Measurements from ENCODE around the gene EXO1.
"Not testable (repeated sequence)": the region's sequence is repeated elsewhere in the genome, so short reads cannot be mapped to it uniquely, and the experiment has no call there.

EXO1 gene

GRCh38 chr1:241837416-241837815 lies 10.6 kb upstream of the EXO1 start:
- DNase-seq, result no peak

DNA sequence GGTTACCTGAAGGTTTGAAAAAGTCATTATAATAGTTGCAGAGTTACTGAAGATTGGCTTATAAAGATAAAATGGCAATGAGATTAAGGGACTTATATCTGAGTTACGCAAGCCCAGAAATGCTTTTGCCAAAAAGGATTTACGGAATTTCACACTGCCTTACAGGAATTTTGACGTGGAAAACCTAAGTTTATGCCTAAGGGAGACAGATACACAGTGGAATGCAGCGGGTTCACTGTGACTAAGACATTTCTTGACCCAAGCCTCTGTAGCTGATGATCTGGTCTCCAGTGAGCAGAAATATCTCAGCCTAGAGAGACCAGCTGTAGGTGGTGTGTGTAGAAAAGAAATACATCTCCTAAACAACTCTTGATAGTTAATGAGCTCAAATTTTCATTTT lies 10.1 kb upstream of the EXO1 start:
- DNase-seq, result no peak

- DNase-seq, result no peak
These were observed 9.1 kb upstream of the EXO1 start for GRCh38 chr1:241838897-241839296.

GRCh38 chr1:241839369-241839979 lies 8.5 kb upstream of the EXO1 start:
- DNase-seq, result no peak

DNA sequence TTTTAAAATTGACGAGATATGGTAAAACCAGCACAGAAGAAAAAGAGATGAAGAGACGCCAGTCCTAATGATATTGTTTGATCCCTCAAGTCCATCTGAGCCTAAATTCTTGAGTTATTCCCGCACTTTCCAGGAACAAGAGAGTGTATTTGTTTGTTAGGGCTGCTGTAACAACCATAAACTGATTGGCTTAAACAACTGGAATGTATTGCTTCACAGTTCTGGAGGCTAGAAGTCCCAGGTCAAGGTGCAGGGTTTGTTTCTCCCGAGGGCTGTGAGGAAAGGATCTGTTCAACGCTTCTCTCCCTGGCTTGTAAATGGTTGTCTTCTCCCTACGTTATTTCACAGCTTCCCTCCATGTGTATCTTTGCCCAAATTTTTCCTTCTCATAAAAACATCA lies 7.8 kb upstream of the EXO1 start:
- no peak for DNase-seq

DNA sequence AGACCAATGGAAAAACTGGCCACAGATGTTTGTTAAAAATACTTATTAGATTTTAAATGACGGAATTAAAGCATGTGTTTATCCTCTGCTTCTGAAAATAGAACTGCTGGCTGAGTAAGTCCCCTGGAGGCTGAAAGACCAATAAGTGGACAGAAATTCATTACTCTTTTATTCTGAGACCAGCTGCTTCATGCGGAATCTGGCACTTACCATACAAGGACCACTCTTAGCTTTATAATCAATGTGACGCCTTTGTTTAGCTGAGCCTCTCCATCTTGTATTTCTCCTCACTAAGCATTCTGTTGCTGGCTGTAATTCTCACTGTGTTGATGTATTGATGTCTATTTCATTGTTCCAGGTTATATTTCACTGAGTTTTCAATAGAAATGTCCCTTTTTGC lies 6.3 kb upstream of the EXO1 start:
- DNase-seq, result no peak

DNA sequence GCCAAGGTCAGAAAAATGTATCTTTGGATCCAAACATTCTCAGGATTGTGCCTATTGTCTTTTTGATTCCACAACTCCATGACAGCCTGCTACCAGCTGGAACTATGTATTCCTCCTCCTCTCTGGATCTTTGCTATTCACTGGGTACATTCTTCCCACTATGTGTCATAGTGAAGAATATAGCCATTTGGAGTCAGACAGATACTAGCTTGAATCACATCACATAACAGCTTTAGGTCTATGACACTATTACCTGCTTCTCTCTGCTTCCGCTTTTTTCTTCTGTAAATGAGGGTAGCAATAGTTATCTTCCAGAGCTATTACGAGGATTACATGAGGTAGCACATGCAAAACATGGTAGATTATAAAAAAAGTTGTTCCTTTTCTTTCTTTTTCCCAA lies 5.4 kb upstream of the EXO1 start:
- no peak for DNase-seq

DNA sequence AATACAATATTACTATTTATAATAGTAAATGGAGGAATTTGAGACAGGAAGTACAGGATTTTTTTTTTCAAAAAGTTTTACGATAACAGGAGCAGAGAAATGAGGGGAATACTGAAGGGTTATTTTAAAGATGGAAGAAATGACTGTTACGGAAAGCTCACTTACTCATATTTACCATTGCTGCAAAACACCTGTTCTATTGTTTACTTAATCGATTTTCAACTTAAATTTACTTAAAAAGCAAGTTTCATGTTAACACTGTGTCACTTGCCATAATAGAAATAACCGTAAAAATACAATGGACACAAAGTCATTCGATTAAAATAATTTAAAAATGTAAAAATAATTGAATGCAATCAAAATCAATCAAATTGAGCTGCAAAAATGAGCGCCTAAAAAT lies 3.4 kb upstream of the EXO1 start:
- DNase-seq, result no peak

DNA sequence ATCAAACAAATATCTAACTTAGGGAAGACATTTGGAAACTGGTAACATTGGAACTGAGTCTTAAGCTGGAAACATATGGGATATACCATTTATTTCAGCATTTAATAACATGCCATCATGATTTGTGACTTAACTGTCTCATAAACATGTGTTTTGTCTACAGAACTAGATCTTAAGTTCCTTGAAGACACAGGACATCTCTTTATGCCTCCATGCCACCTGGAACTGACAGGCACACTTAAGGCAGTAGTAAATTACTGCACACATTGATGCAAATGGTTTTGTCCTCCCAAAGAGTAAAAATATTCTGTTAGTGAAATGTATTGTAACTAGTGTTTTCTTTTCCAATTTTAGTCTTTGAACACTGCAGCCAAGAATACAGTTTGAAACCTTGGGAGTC lies 1.6 kb upstream of the EXO1 start:
- no peak for DNase-seq

GRCh38 chr1:241846862-241847539 lies 1.0 kb upstream of the EXO1 start:
- no peak for DNase-seq

GRCh38 chr1:241847540-241847795 lies 536 bp upstream of the EXO1 start:
- DNase-seq, result no peak

DNA sequence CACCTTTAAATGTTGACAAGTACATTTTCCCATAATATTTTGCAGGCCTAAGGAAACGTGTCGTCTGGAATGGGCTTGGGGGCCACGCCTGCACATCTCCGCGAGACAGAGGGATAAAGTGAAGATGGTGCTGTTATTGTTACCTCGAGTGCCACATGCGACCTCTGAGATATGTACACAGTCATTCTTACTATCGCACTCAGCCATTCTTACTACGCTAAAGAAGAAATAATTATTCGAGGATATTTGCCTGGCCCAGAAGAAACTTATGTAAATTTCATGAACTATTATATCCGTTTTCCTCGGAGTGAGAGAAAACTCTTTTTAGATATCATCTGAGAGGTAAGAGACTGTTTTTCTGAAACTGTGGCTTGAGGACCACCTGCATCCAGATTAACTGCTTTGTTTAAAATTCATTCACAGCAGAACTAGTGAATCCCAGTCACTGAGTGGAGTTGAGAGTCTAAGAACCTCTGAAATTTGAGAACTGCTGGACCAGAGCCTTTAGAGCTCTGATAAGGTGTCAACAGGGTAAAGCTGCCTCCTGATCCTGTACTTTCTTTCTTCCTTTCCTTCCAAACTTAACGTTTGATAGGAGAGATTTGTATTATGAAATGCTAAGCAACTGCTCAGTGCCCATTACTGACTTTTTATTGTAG lies 811 bp downstream of the EXO1 start:
- DNase-seq, result no peak

GRCh38 chr1:241849345-241849695 lies 1.3 kb downstream of the EXO1 start:
- DNase-seq, result no peak

DNA sequence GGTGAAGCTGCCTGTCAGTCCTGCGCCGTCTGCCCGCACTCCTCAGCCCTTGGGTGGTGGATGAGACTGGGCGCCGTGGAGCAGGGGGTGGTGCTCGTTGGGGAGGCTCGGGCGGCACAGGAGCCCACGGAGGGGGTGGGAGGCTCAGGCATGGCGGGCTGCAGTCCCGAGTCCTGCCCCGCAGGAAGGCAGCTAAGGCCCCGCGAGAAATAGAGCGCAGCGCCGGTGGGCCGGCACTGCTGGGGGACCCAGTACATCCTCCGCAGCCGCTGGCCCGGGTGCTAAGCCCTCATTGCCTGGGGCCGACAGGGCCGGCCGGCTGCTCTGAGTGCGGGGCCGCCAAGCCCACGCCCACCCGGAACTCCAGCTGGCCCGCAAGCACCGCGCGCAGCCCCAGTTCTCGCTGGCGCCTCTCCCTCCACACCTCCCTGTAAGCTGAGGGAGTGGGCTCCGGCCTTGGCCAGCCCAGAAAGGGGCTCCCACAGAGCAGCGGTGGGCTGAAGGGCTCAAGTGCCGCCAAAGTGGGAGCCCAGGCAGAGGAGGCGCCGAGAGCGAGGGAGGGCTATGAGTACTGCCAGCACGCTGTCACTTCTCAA lies 7.6 kb downstream of the EXO1 start:
- not testable (repeated sequence) for DNase-seq

- no peak for DNase-seq
These were observed 9.1 kb downstream of the EXO1 start for GRCh38 chr1:241857131-241857530.

GRCh38 chr1:241860922-241861321 lies 12.9 kb downstream of the EXO1 start:
- DNase-seq, result no peak

DNA sequence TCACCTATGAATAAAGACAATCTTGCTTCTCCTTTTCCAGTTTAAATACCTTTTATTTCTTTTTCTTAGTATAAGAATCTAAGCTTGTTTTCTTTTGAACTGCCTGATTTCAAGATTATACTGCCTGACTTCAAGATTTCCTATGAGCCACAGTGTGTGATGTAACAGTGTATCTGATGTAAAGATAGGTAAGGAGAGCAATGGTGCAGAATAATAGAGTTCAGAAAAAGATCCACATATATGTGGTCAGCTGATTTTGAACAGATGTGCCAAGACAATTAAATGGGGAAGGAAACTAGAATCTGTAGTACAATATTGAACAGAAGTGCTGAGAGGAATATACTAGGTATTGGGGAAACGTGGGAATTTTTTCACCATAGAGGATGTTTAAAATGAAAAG lies 21.0 kb downstream of the EXO1 start:
- DNase-seq, result no peak

GRCh38 chr1:241870336-241870735 lies 22.3 kb downstream of the EXO1 start:
- no peak for DNase-seq

- no peak for DNase-seq
These were observed 22.9 kb downstream of the EXO1 start for GRCh38 chr1:241870746-241871430.

- DNase-seq, result no peak
These were observed 33.4 kb downstream of the EXO1 start for GRCh38 chr1:241881440-241881839.

GRCh38 chr1:241883159-241883558 lies 35.2 kb downstream of the EXO1 start:
- no peak for DNase-seq

GRCh38 chr1:241888232-241888631 lies 40.2 kb downstream of the EXO1 start:
- DNase-seq, result no peak

GRCh38 chr1:241891296-241891695 lies 43.3 kb downstream of the EXO1 start:
- no peak for DNase-seq

GRCh38 chr1:241894016-241894415 lies 46.0 kb downstream of the EXO1 start:
- DNase-seq, result no peak

Measured in NCI-H1048 (cell line).